ENCODE data around the gene NR1H4. TPM values are rescaled to one million over a fixed set of nuclear protein-coding genes. Genes with fewer than 3 reads are reported as not detected.

The NR1H4 gene
- total RNA-seq, 3 donors from 2014 or later (not counting 1 experiment from before 2014, with no cell fraction given): not detected

DNA sequence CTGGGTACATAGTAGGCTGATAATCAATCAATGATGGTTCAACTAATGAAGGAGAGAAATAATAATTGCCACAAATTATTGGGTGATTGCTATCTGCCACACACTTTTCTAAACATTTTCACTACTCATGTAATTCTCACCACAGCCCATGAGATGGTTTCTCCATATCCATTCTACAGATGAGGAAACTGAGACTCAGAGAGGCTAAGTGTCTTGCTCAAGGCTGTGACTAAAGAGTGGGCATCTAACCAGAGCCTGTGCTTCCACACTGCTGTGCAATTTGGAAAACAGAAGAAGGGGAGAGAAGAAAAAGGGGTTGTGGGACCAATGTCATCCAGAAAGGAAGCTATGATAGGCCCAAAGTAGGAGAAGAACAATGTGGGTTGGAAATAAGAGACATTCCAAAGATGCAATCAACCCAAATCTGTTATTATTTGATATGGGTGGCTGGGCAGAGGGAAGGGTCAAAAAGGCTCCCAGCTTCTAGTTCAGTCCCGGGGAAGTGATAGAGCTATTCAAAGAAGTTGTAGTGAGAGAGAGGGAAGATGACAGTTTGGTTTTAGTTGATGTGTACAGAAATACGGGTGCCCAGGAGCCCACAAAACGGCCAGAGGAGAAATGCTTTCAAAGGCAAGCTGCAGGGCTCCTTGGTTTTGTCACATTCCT, 483 bp upstream of the NR1H4 start:
- peaks cover 0 to 8% of the 10 kb centered on the region in 2 donors for H3K27me3 Mint-ChIP-seq (ENCODE audit: low read depth in 2 of 2)
- no peaks in the 10 kb centered on the region for H3K36me3 ChIP-seq (ENCODE audit: control insufficient read depth, insufficient read depth, low read length)
- no peaks in the 10 kb centered on the region for H3K4me1 ChIP-seq (ENCODE audit: control insufficient read depth, insufficient read depth, low read length)
- H3K9me3 ChIP-seq (ENCODE audit: control insufficient read depth, insufficient read depth, low read length): no peaks in the 10 kb centered on the region
- intact Hi-C loops (cut with micrococcal nuclease): no loop called here
- no peak overlapping the region for H3K27ac ChIP-seq (ENCODE audit: low read length)
- DNase-seq (no peak), ATAC-seq (no peak)
- no peak overlapping the region for H3K4me3 Mint-ChIP-seq
- no peaks in the 10 kb centered on the region for H3K4me1 Mint-ChIP-seq
- no peaks in the 10 kb centered on the region for H3K27me3 ChIP-seq (ENCODE audit: control insufficient read depth, insufficient read depth, low read length)
- no peaks in the 10 kb centered on the region for H3K36me3 Mint-ChIP-seq
- TF ChIP-seq, protein P1, sequence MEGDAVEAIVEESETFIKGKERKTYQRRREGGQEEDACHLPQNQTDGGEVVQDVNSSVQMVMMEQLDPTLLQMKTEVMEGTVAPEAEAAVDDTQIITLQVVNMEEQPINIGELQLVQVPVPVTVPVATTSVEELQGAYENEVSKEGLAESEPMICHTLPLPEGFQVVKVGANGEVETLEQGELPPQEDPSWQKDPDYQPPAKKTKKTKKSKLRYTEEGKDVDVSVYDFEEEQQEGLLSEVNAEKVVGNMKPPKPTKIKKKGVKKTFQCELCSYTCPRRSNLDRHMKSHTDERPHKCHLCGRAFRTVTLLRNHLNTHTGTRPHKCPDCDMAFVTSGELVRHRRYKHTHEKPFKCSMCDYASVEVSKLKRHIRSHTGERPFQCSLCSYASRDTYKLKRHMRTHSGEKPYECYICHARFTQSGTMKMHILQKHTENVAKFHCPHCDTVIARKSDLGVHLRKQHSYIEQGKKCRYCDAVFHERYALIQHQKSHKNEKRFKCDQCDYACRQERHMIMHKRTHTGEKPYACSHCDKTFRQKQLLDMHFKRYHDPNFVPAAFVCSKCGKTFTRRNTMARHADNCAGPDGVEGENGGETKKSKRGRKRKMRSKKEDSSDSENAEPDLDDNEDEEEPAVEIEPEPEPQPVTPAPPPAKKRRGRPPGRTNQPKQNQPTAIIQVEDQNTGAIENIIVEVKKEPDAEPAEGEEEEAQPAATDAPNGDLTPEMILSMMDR (IDR thresholded peaks at IDR 0.05): no peak
- H3K9me3 Mint-ChIP-seq: peaks cover 2 to 3% of the 10 kb centered on the region in 2 donors
- WGBS (ENCODE audit: insufficient coverage): 83% methylated on average over 3 of the region's 3 CpGs
- H3K4me3 ChIP-seq (ENCODE audit: low read length): no peak overlapping the region
- H3K27ac Mint-ChIP-seq: no peak overlapping the region

DNA sequence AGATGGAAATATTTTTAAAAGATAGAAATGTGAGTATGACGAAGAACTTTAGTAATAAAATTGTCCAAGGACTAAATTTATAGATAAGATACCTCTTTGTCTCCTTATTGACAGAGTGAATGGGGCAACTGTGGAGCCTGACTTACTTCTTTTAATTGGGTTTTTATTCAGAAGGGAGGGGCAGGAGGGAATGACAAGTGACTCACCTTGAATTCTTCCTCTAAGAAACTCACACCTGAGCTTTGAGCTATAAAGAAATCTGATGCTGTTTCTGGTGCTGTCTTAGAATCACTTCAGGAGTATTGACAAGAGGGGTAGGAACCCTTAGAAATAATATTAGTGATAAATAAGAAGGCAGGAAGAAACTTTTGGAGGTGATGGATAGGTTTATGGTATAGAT, 951 bp downstream of the NR1H4 start:
- DNase-seq: no peak
- Histone ChIP-seq H3K27me3 (ENCODE audit: control insufficient read depth, insufficient read depth, low read length) (no peaks in the 10 kb centered on the region), H3K36me3 (ENCODE audit: control insufficient read depth, insufficient read depth, low read length) (no peaks in the 10 kb centered on the region), H3K27ac (ENCODE audit: low read length) (no peak overlapping the region), H3K4me3 (ENCODE audit: low read length) (no peak overlapping the region), H3K9me3 (ENCODE audit: control insufficient read depth, insufficient read depth, low read length) (no peaks in the 10 kb centered on the region), H3K4me1 (ENCODE audit: control insufficient read depth, insufficient read depth, low read length) (no peaks in the 10 kb centered on the region)
- ATAC-seq: no peak
- Mint-ChIP-seq H3K27me3 (ENCODE audit: low read depth in 2 of 2) (peaks cover 0 to 8% of the 10 kb centered on the region in 2 donors), H3K4me1 (no peaks in the 10 kb centered on the region), H3K9me3 (peaks cover 2 to 3% of the 10 kb centered on the region in 2 donors), H3K27ac (no peak overlapping the region), H3K36me3 (no peaks in the 10 kb centered on the region), H3K4me3 (no peak overlapping the region)
- intact Hi-C loops (cut with micrococcal nuclease): no loop called here
- 57% methylated on average over 1 of the region's 1 CpG for WGBS (ENCODE audit: insufficient coverage)
- TF ChIP-seq, protein P1 (IDR thresholded peaks at IDR 0.05): no peak

DNA sequence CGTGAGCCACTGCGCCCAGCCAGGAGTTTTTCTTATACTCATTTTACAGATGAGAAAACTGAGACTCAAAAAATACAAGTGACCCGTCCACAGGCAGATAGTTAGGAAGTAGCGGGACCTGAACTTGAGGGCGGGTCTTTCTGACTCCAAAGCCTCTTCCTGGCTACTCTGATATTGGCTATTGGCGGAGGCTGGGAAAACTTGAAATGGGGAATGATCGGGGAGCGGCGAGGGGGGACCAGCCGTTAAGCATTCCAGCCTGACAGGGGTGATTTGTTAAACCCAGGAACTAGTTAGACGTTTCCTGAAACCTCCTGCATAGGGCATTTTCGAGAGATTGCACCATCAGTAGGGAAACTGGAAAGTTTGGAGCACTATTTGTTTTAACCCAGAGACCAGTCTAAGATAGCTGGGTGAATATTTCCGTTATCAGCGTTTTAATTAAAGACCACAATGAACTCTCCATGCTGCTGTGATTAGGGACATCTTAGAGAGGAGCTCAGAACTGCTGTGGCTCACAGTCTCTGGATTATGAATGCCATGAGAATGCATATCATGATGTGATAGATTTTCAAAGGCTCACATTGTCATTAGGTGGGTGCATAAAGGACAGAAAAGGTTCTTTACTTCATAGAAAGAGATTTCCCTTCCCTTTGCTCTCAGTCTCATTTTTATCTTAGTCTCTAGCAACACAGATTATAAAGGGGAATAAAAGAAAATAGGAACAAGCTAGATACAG, 2.5 kb downstream of the NR1H4 start:
- Histone ChIP-seq H3K36me3 (ENCODE audit: control insufficient read depth, insufficient read depth, low read length) (no peaks in the 10 kb centered on the region), H3K27ac (ENCODE audit: low read length) (no peak overlapping the region), H3K4me1 (ENCODE audit: control insufficient read depth, insufficient read depth, low read length) (no peaks in the 10 kb centered on the region), H3K27me3 (ENCODE audit: control insufficient read depth, insufficient read depth, low read length) (no peaks in the 10 kb centered on the region), H3K9me3 (ENCODE audit: control insufficient read depth, insufficient read depth, low read length) (no peaks in the 10 kb centered on the region), H3K4me3 (ENCODE audit: low read length) (no peak overlapping the region)
- WGBS (ENCODE audit: insufficient coverage): 65% methylated on average over 13 of the region's 14 CpGs
- TF ChIP-seq, protein P1 (IDR thresholded peaks at IDR 0.05): no peak
- no peak overlapping the region for H3K4me3 Mint-ChIP-seq
- H3K4me1 Mint-ChIP-seq: no peaks in the 10 kb centered on the region
- no peak overlapping the region for H3K27ac Mint-ChIP-seq
- DNase-seq (no peak), ATAC-seq (no peak)
- H3K27me3 Mint-ChIP-seq (ENCODE audit: low read depth in 2 of 2): peaks cover 0 to 9% of the 10 kb centered on the region in 2 donors
- no peaks in the 10 kb centered on the region for H3K36me3 Mint-ChIP-seq
- intact Hi-C loops (cut with micrococcal nuclease): no loop called here
- no peaks in the 10 kb centered on the region for H3K9me3 Mint-ChIP-seq
